ENCODE results near the gene FAM25C.
"Not testable (repeated sequence)": the region's sequence is repeated elsewhere in the genome, so short reads cannot be mapped to it uniquely, and the experiment has no call there.

- TF ChIP-seq CTCF, EP300 (IDR thresholded peaks at IDR 0.05): not testable (repeated sequence)
Observed at GRCh38 chr10:47957158-47957557, 42.4 kb downstream of the FAM25C start.

Data from tibial nerve (tissue), 4 donors.